Hepatic stellate cell (primary cell): ENCODE results near the gene SSR4.
"Not testable (repeated sequence)": the region's sequence is repeated elsewhere in the genome, so short reads cannot be mapped to it uniquely, and the experiment has no call there.

ENCODE experiments used
- DNase-seq: peaks from one replicate; pipeline ENCODE4 v3.0.0; 2011; ENCODE audit warnings: low spot score

The SSR4 gene

GRCh38 chrX:153805436-153805835, 11.0 kb downstream of the SSR4 start:
- DNase-seq = no peak

DNA sequence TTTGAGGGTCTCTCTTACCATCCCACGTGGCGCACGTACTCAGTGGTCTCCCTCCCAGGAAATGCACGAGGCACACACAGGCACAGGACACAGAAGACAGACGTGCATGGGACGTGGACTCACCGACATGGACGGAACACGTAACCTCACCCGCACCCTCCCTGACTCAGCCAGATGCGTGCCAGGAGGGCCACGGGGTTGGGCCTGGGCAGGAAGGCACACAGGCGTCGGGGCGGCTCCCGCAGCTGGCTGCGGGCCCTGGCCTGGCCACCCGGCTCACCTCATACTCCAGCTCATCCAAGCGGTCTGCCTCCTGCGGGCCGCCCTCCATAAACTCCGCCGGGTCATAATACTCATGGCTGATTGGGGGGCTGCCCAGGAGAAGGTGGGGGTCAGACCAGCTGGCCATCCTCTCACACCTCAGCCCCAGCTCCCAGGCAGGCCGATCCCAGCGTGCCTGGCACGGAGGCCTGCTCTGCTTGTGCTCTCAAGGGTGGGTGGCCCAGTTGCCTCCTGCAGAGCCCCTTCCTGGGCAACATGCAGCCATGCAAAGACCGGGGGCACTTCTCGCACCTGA, 12.6 kb downstream of the SSR4 start:
- DNase-seq = no peak

DNA sequence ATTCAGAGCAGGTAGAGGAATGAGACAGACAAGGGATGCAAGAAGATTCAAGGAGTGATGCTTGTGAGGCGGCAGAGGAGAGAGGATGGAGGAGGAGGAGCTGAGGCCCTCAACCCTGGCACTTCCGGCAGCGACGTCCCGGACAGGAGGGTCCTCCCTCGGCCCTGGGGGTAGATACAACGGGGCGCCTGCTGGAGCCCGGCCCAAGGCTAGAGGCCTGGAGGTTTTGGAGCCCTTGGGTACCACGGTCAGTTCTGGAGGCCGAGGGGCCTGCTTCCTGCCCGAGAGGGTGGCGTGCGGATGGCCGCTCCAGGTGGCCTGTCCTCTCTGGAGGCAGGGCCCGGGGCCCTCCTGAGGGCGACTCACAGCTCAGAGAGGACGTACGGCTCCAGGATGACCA, 13.5 kb downstream of the SSR4 start:
- no peak for DNase-seq

- DNase-seq = no peak
Observed at GRCh38 chrX:153812220-153812619, 17.8 kb downstream of the SSR4 start.

DNA sequence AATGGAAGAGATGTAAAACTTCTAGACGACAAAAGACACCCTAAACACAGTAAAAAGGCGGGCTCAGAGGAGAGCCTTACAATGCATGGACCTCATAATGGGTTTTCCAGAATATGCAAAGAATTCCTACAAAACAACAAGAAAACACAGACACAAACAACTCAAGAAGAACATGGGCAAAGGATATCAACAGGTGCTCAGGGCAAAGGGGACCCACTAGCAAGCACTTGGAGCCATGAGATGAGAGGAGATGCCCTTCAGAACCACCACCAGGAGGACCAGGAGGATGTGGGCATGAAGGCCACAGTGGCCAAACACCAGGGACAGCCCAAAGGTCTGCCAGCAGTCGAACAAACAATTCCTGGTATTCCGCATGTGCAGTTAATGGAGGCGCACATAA, 18.7 kb downstream of the SSR4 start:
- no peak for DNase-seq

DNA sequence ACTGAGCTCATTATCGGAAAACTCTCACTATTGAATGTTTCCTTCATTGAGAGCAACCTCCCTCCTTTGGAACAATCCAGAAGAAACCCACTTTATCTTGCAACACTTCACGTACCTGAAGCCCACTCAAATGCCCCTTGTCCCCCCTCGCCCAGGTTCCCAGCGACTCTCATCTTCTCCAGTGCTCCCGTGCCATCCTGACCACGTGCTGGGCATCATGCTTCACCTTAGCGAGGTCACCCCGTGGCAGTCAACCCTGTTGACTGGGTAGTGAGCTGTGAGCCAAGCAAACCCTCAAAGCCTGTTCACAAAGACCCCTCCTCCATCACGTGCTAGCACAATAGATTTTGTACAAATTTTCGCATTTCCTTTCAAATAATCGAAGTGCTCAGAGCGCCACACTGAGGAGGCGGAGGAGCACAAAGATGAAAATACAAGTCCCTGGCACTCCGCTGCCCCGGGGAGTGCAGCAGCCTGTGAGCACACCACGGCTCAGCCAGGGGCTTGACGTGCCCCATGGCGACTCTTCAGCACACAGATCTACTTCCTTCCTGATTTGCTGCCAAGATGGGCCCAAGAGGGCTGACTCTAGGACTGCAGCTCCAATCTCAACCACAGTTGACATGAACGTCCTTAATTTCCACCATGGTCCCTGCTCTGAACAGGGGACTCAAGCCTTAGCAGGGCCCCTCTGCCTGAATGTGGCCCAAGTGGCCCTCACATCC, 20.3 kb downstream of the SSR4 start:
- no peak for DNase-seq

GRCh38 chrX:153816831-153817690, 22.6 kb downstream of the SSR4 start:
- DNase-seq = no peak

DNA sequence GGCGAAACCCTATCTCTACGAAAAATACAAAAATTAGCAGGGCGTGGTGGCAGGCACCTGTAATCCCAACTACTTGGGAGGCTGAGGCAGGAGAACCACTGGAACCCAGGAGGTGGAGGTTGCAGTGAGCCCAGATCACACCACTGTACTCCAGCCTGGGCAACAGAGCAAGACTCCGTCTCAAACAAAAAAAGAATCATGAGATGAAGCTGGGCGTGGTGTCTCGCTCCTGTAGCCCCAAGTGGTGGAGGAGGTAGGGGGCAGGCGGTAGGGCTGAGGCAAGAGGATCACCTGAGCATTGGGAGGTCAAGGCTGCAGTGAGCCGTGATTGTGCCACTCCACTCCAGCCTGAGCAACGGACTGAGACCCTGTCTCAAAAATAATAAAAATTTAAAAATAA, 23.6 kb downstream of the SSR4 start:
- DNase-seq = not testable (repeated sequence)

DNA sequence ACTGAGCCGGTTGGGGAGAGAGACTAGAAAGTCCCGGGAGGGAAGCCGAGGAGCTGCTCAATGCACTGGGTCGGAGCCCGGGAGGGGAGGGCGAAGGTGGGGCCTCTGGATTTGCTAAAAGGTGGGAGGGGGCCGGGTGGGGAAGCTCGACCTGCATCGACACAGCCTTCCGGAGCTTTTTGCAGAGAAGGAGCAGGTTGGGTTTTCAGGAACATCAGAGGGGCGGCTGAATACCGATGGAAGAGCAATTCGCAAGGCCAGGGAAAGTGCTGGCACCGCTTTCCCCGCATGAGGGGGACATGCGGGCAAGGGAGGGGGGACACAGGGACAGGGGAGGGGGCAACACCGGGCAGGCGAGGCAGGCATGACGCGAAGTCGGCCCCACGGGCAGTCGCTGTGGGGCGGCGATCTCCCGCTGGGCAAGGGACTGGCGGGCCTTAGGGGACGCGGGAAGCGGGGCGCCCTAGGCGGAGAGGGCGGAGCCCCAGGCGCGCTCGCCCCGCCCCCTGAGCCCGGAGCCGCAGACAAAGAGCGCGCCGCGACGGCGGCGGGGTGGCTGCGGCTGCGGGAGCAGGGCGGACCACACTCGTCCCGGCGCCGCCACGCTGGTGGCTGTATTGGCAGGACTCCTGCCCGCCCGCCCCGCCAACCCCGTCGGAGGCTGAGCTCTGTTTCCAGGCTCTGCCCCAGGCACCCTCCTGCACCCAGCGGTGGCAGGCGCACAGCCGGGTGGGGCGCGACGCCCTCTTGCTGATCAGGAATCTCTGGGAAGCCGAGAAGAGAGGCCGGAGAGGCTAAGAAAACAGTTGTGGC, 24.3 kb downstream of the SSR4 start:
- no peak for DNase-seq

GRCh38 chrX:153819384-153820040, 25.0 kb downstream of the SSR4 start:
- no peak for DNase-seq

DNA sequence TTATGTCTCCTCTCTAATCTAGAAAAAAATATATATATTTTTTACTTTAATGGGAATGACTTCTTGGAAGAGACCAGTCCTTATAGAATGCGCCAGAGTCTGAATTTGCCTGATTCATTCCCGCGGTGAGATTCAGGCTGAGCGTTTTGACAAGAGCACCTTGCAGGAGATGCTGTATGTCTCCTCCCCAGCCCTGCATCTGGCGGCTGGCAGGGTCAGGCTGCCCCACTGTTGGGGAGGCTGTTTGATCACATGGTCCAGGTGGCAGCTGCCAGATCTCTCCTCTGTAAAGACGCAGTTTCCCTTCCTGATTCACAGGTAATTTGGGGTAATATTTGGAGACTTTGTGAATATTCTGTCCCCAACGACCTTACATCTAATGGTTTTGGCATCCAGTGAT, 26.1 kb downstream of the SSR4 start:
- DNase-seq = no peak

DNA sequence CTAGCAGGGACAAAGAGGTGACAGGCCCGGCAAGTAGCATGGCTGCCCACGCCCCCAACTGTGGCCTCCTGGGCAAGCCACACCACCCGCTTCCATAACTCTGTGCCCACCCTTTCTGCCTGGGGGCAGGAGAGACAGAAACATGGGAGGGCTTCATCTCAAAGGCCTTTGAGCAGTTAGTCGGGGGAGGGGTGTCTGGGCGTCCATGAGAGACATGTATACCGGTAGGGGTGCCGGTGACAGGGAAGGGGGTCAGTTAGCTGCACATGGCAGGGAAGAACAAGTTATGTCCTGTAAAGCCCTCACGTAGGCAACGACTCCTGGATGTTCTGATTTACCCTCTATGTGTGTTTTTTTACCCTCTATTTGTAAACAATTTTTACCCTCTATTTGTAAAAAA, 26.6 kb downstream of the SSR4 start:
- no peak for DNase-seq

GRCh38 chrX:153824348-153824747, 29.9 kb downstream of the SSR4 start:
- peak; percentile 2 for DNase-seq

- no peak for DNase-seq
Observed at GRCh38 chrX:153825042-153825441, 30.6 kb downstream of the SSR4 start.

DNA sequence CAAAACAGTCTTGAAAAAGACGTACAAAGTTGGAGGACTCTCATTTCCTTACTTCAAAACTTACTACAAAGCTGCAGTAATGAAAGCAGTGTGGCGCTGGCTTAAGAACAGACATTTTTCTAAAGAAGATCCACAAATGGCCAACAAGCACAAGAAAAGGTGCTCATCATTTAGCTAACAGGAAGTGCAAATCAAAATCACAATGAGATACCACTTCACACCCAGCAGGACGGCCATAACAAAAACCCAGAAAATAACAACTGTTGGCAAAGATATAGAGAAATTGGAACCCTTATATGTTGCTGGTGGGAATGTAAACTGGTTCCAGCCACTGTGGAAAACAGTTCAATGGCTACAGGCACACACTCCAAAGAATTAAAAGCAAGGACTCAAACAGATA, 32.5 kb downstream of the SSR4 start:
- DNase-seq = no peak

DNA sequence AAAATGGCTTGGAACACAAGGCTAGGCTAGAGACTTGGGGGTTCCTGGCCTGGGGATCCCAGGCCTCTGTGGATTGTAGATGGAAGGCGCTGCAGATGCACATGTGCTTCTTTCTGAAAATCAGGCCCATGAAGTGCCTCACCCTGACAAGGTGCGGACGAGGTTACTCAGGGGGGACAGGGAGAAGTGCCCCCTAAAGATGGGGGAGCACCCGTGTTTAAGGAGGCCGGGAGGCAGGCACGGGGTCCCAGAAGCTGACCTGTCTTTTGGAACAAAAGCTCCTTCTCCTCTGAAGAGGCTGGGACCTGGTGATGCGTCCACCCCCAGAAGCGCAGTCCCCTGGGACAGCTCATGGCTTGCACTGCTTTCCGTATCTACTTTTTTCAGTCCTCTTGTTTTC, 33.4 kb downstream of the SSR4 start:
- DNase-seq = peak; percentile 11

- peak; percentile 60 for DNase-seq
Observed at GRCh38 chrX:153828308-153828707, 33.8 kb downstream of the SSR4 start.

GRCh38 chrX:153828723-153829548, 34.5 kb downstream of the SSR4 start:
- peak; percentile 49 for DNase-seq

- no peak for DNase-seq
Observed at GRCh38 chrX:153829549-153829798, 35.0 kb downstream of the SSR4 start.

DNA sequence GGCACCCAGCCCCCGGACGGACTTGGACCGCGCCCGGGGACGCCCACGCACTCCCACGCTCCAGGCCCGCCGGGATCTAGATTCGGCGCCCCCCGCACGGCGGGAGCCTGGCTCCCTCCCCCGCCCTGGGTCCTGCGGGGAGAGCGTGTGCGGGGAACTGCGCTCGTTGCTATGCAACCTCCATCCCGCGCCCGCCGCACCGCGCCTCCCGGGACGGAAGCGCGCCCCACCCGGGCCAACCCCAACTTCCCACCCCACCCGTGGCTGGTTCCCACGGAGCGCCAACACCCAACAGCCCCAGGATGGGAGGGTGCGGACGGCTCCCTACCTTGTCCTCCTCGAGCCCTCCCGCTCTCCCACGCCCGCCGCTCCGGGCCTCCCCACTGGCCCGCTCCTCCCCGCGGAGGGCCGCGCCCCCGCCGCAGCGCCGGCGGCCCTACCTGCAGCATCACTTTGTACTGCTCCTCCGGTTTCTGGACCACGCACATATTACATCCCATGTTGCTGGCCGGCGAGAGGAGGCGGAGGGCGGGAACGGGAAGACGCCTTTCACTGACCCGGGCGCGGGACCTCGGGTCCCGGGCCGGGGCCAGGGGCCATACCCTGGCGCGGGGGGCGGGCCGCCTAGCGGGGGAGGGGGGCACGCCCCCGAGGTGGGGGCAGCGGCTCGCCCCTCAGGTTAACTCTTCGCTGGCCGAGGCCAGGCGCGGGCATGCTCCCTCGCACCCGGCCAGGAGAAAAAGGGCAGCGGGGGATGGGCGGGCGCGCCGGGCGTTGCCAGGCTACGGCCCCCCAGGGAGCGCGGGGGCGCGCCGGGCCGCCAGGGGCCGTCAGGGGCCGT, 35.6 kb downstream of the SSR4 start, which contains the start of gene PDZD4:
Gene PDZD4, minus strand, starts transcription at position 746 of the 841 bp plus-strand sequence. Its CDS starts 246 bp downstream, at position 500.
- DNase-seq = no peak
